Common myeloid progenitor, CD34-positive (primary cell): ENCODE results near the gene MEIOSIN.

ENCODE experiments used
- CTCF ChIA-PET: fragments of 350-600 bp; sonication (Branson Sonifier 250); formaldehyde crosslinking; loops from one replicate; lab custom pipeline; 2021; ENCODE audit warnings: antibody characterized with exemption; lab: Charles Lee
- POLR2A ChIA-PET: fragments of 350-600 bp; sonication (Branson Sonifier 250); formaldehyde crosslinking; loops from one replicate; lab custom pipeline; 2021; ENCODE audit warnings: antibody characterized with exemption; lab: Charles Lee
- DNase-seq, 3 donors: peaks; one replicate each; pipeline versions ENCODE4 v3.0.0 to v3.0.0-alpha.2; 2013
- H3K27ac ChIP-seq, 2 experiments: 1 replicate in 1 of 2; 2 replicates in 1 of 2; pipeline ENCODE4 v1.7.0; 2013; ENCODE audit warnings: inconsistent platforms in 2 of 2, low read length in 2 of 2, mild to moderate bottlenecking in 2 of 2, low read depth in 1 of 2, moderate library complexity in 1 of 2; ENCODE audit not compliant: severe bottlenecking in 2 of 2, insufficient read depth in 1 of 2, poor library complexity in 1 of 2
- H3K27me3 ChIP-seq, 5 experiments: replicated peaks in 2 of 5; 1 replicate in 3 of 5; 2 replicates in 2 of 5; pipeline versions ENCODE4 v1.6.1 to v1.7.0; 2013; ENCODE audit warnings: low read length in 4 of 5, mild to moderate bottlenecking in 2 of 5, moderate library complexity in 2 of 5, inconsistent platforms in 1 of 5; ENCODE audit not compliant: insufficient read depth in 5 of 5, control insufficient read depth in 4 of 5
- H3K36me3 ChIP-seq, 4 experiments: 1 replicate in 2 of 4; 2 replicates in 2 of 4; pipeline versions ENCODE4 v1.6.1 to v1.7.0; 2013; ENCODE audit warnings: low read length in 3 of 4, control low read depth in 1 of 4, mild to moderate bottlenecking in 1 of 4; ENCODE audit not compliant: control insufficient read depth in 4 of 4, insufficient read depth in 4 of 4
- H3K4me1 ChIP-seq, 4 experiments: 1 replicate in 3 of 4; 2 replicates in 1 of 4; pipeline versions ENCODE4 v1.6.1 to v1.7.1; 2013; ENCODE audit warnings: low read length in 3 of 4, mild to moderate bottlenecking in 3 of 4, control low read depth in 1 of 4, inconsistent platforms in 1 of 4, moderate library complexity in 1 of 4; ENCODE audit not compliant: control insufficient read depth in 4 of 4, insufficient read depth in 4 of 4; ENCODE audit errors: control extremely low read depth in 1 of 4
- H3K4me3 ChIP-seq, 7 experiments: 1 replicate in 4 of 7; 2 replicates in 3 of 7; pipeline versions ENCODE4 v1.5.1 to v1.7.0; 2013; ENCODE audit warnings: mild to moderate bottlenecking in 7 of 7, low read length in 6 of 7, moderate library complexity in 6 of 7, inconsistent platforms in 2 of 7, low read depth in 2 of 7, control low read depth in 1 of 7; ENCODE audit not compliant: insufficient read depth in 4 of 7, control insufficient read depth in 1 of 7; ENCODE audit errors: extremely low read depth in 1 of 7
- H3K9me3 ChIP-seq, 5 experiments: 1 replicate in 4 of 5; 2 replicates in 1 of 5; pipeline versions ENCODE4 v1.6.1 to v1.7.1; 2013; ENCODE audit warnings: low read length in 4 of 5, mild to moderate bottlenecking in 2 of 5, inconsistent platforms in 1 of 5, low read depth in 1 of 5, moderate library complexity in 1 of 5; ENCODE audit not compliant: control insufficient read depth in 4 of 5, insufficient read depth in 2 of 5; ENCODE audit errors: control extremely low read depth in 1 of 5
- WGBS: methylation state at CpG from one replicate; pipeline ENCODE4 v1.1.5; 2013; ENCODE audit not compliant: insufficient coverage; 5-methylcytosine and 5-hydroxymethylcytosine counted together

MEIOSIN gene

DNA sequence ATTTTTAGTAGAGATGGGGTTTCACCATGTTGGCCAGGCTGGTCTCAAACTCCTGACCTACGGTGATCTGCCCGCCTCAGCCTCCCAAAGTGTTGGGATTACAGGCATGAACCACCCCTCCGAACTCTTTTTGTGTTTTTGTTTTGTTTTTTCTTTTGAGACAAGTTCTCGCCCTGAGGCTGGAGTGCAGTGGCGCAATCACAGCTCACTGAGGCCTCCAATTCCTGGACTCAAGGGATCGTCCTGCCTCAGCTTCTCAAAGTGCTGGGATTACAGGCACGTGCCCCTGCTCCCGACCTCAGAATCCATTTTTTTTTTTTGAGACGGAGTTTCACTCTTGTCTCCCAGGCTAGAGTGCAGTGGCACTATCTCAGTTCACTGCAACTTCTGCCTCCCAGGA is 24.5 kb downstream of the MEIOSIN start:
- H3K36me3 ChIP-seq = no peaks in the 10 kb centered on the region
- H3K27me3 ChIP-seq = peaks cover 0 to 9% (median 2%) of the 10 kb centered on the region in 5 experiments
- no peaks in the 10 kb centered on the region for H3K9me3 ChIP-seq
- no peak for DNase-seq
- CTCF ChIA-PET = interaction anchor here (1.6 kb wide), 1 partner anchor 8 kb away, joined by 4 read pairs; no protein-coding TSS in a partner anchor
- H3K27ac ChIP-seq = no peak overlapping the region
- POLR2A ChIA-PET = no interaction called here
- H3K4me3 ChIP-seq = no peak overlapping the region
- H3K4me1 ChIP-seq = no peaks in the 10 kb centered on the region
- WGBS = 91% methylated on average over 9 of the region's 9 CpGs

DNA sequence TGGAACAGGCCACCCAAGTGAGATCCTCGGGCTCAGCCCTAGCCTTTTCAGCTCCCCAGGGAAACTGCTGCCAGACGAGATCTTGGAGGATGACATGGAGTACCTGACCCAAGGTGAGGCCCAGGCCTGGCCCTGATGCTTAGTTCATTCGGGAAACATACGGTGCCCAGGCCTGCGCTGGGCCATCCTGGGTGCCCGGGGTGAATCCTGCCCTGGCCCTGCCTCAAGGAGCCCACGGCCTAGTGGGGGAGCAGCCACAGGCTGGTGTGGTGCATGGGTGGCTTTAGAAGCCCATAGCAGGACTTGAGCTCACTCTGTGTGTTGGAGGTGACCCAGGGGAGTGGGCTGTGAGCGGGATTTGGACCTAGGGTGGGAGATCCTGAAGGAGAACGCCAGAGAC is 25.7 kb downstream of the MEIOSIN start:
- Histone ChIP-seq H3K4me3 (no peak overlapping the region), H3K4me1 (no peaks in the 10 kb centered on the region), H3K36me3 (no peaks in the 10 kb centered on the region), H3K27ac (no peak overlapping the region), H3K27me3 (peaks cover 0 to 14% (median 8%) of the 10 kb centered on the region in 5 experiments), H3K9me3 (no peaks in the 10 kb centered on the region)
- 94% methylated on average over 9 of the region's 9 CpGs for WGBS
- ChIA-PET POLR2A (interaction anchor here (0.5 kb wide), 1 partner anchor 144 kb away, joined by 3 read pairs; no protein-coding TSS in a partner anchor), CTCF (interaction anchor here (1.6 kb wide), 1 partner anchor 10 kb away, joined by 4 read pairs; no protein-coding TSS in a partner anchor)
- no peak for DNase-seq

DNA sequence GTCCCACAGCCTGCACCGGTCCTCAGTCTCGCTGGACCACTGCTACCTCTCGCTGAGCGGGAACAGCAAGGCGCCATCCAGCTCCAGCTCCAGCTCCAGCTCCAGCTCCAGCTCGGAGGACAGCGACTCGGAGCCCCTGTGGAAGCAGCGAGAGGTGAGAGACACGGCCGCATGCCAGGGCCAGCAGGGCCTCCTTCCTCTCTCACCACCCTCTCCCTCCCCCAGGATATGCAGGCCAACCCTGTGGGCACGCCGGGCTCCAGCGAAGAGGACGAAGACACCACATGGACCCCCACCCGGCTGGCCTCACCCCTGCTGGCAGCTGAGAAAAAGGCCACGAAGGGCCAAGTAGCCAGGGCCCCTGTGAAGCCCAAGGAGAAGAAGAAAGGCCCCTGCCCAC is 28.5 kb downstream of the MEIOSIN start:
- no peaks in the 10 kb centered on the region for H3K36me3 ChIP-seq
- 90% methylated on average over 17 of the region's 17 CpGs for WGBS
- no peaks in the 10 kb centered on the region for H3K9me3 ChIP-seq
- CTCF ChIA-PET = no interaction called here
- DNase-seq = no peak
- POLR2A ChIA-PET = no interaction called here
- no peak overlapping the region for H3K4me3 ChIP-seq
- no peak overlapping the region for H3K27ac ChIP-seq
- no peaks in the 10 kb centered on the region for H3K4me1 ChIP-seq
- H3K27me3 ChIP-seq = peaks cover 0 to 38% (median 14%) of the 10 kb centered on the region in 5 experiments

DNA sequence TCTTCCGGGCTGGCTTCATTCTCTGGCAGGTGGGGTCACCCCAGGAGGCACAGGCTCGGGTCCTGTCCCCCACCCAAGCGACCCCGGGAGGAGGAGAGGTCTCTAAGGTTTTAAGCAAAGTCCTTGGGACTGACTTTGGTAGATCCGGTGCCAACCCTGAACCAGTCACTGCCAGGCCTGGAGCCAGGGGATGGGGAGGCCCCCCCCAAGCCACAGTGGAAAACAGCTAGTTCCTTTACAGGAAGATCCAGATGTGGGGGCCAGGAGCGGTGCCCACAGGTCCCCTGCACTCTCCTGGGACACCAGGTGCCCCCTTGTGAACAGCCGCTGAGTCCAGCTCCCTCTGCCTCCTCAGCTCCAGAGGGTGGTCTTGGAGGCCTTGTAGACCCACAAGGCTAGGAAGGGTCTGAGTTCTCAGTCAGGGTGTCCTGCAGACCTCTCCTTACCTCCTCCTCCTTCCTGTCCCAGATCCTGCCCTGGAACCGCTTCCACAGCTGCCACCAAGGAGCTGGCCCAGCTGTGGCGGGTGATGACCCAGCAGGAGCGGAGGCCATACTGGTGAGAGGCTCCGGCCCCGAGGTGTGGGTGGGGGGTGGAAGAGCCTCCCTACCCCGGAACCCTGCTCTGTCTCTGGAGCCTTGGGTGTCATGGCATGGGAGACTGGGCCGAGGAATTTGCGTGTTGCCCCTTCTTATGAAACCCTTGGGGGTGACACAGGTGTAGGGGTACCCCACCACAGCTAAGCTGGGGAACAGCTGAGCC is 29.8 kb downstream of the MEIOSIN start:
- Histone ChIP-seq H3K4me1 (peaks cover 0 to 9% (median 5%) of the 10 kb centered on the region in 4 experiments), H3K27ac (no peak overlapping the region), H3K9me3 (no peaks in the 10 kb centered on the region), H3K36me3 (no peaks in the 10 kb centered on the region), H3K27me3 (peaks cover 0 to 52% (median 15%) of the 10 kb centered on the region in 5 experiments), H3K4me3 (no peak overlapping the region)
- CTCF ChIA-PET = interaction anchor here (0.9 kb wide), 1 partner anchor 11 kb away, joined by 3 read pairs; no protein-coding TSS in a partner anchor
- WGBS = 95% methylated on average over 10 of the region's 15 CpGs
- no peak for DNase-seq
- POLR2A ChIA-PET = no interaction called here

DNA sequence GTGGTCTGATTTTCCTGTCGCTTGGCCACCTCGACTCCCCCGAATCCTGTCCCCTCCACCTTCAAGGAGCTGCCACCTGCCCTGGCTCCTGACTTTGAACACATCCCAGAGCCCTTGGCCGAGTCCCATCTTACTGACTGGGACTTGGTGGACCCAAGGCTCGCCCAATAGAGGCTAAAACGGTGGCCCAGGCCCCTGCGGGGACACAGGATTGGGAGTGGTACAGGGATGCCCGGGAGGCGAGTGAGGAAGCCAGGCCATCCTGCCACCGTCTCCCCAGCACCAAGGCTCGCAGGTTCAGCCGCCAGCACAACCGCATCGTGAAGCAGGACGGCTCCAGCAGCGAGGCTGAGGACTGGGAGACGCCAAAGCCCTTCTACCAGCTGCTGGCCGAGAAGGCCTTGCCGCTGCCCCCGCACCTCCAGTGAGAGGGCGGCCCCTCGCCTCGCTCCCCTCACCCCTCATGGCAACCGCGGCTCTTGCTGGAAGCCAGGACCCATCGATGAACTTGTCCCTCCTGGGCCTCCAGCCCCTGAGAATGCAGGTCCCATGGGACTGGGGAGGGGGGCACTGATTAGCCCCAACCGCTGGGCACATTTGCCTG is 30.6 kb downstream of the MEIOSIN start:
- CTCF ChIA-PET = no interaction called here
- Histone ChIP-seq H3K27me3 (peaks cover 0 to 56% (median 16%) of the 10 kb centered on the region in 5 experiments), H3K36me3 (no peaks in the 10 kb centered on the region), H3K27ac (no peak overlapping the region), H3K4me3 (no peak overlapping the region), H3K9me3 (no peaks in the 10 kb centered on the region), H3K4me1 (peaks cover 0 to 15% (median 10%) of the 10 kb centered on the region in 4 experiments)
- no peak for DNase-seq
- 85% methylated on average over 20 of the region's 27 CpGs for WGBS
- POLR2A ChIA-PET = no interaction called here

DNA sequence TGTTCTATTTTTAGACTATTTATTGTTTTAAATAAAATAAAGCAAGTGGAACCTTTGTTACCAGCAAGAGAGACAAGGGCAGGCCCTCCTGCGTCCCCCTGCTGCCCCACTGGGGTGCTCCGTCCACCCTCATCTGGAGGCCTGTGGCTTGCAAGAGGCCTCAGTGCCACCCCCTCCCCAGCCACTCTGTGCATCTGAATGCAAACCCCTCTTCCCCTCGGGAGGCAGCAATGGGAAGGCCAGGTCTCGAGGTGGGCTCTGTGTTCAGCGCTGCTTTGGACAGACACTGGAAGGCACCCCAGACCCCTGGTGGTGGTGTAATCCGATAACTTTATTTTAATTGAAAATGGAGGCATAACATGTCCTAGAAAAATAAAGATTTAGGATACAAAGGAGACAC is 31.2 kb downstream of the MEIOSIN start:
- Histone ChIP-seq H3K27ac (no peak overlapping the region), H3K4me1 (peaks cover 0 to 22% (median 15%) of the 10 kb centered on the region in 4 experiments), H3K9me3 (no peaks in the 10 kb centered on the region), H3K27me3 (peaks cover 0 to 56% (median 13%) of the 10 kb centered on the region in 5 experiments), H3K4me3 (no peak overlapping the region), H3K36me3 (no peaks in the 10 kb centered on the region)
- ChIA-PET POLR2A (no interaction called here), CTCF (interaction anchor here (0.7 kb wide), 1 partner anchor 11 kb away, joined by 3 read pairs; no protein-coding TSS in a partner anchor)
- 100% methylated on average over 3 of the region's 6 CpGs for WGBS
- no peak for DNase-seq
